ENCODE data around the gene NKX6-1.

DNA sequence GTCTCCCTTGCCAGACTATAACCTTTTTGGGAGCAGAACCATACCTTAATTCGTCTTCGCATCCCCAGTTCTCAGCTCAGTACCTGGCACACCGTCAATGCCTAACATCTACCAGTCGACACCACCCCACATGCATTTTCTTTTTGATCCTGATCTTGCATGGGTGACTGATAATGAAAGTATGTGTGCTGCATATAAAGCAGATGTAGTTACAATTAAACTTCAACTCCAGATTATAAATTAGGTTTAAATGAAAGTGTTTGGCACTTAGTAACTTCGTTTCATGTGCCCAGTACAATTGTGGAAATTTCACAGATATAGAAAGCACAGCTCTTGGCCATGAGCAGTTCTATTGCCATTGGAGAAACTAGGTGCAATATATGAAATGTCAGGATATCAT, 8.8 kb upstream of the NKX6-1 start:
- TF ChIP-seq, protein P1, sequence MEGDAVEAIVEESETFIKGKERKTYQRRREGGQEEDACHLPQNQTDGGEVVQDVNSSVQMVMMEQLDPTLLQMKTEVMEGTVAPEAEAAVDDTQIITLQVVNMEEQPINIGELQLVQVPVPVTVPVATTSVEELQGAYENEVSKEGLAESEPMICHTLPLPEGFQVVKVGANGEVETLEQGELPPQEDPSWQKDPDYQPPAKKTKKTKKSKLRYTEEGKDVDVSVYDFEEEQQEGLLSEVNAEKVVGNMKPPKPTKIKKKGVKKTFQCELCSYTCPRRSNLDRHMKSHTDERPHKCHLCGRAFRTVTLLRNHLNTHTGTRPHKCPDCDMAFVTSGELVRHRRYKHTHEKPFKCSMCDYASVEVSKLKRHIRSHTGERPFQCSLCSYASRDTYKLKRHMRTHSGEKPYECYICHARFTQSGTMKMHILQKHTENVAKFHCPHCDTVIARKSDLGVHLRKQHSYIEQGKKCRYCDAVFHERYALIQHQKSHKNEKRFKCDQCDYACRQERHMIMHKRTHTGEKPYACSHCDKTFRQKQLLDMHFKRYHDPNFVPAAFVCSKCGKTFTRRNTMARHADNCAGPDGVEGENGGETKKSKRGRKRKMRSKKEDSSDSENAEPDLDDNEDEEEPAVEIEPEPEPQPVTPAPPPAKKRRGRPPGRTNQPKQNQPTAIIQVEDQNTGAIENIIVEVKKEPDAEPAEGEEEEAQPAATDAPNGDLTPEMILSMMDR (IDR thresholded peaks at IDR 0.05; ENCODE audit: poor library complexity, severe bottlenecking): no peak
- TF ChIP-seq MXI1 (conservative IDR thresholded peaks at IDR 0.05; ENCODE audit: poor library complexity, severe bottlenecking) (no peak), EZH2 (IDR thresholded peaks at IDR 0.05; ENCODE audit: borderline replicate concordance, insufficient read depth, low read length, poor library complexity, severe bottlenecking) (no peak), RAD21 (conservative IDR thresholded peaks at IDR 0.05) (no peak), EP300 (conservative IDR thresholded peaks at IDR 0.05; ENCODE audit: poor library complexity, severe bottlenecking) (no peak), TAF1 (IDR thresholded peaks at IDR 0.05; ENCODE audit: low read depth) (no peak)
